Uterus (tissue), 2 donors: Measurements from ENCODE around the gene METTL4.

Experiments
- POLR2A ChIP-seq, 2 donors: fragments of 450-650 bp; IDR thresholded peaks; one replicate each; pipeline ENCODE4 v1.6.1; 2016; ENCODE audit warnings: antibody characterized with exemption in 2 of 2, mild to moderate bottlenecking in 1 of 2, moderate library complexity in 1 of 2
- TF ChIP-seq, protein P1 (sequence below), 4 experiments: fragments of 200-600 bp in 2 of 4; fragments of 450-650 bp in 2 of 4; sonication (generic) in 2 of 4; IDR thresholded peaks; one replicate each; pipeline ENCODE4 v1.5.1; 2016 to 2019; ENCODE audit warnings: antibody characterized with exemption in 4 of 4, mild to moderate bottlenecking in 2 of 4, moderate library complexity in 1 of 4

DNA sequence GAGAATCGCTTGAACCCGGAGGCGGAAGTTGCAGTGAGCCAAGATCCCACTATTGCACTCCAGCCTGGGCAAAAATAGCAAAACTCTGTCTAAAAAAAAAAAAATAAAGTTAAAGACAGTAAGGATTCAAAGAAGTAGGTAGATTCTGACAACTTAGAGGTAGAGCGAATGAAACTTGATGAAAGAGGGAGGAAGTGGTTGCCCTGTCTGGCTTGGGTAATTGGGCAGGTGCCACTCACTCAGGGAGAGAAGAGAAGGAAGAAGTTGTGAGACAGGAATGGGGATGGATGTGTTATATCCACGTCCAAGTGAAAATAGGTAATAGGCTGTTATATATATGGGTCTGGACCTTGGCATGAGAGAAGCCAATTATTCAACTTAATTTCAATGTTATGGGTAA is 26.3 kb upstream of the METTL4 start:
- no peak for TF ChIP-seq POLR2A (IDR thresholded peaks at IDR 0.05)
- TF ChIP-seq, protein P1, sequence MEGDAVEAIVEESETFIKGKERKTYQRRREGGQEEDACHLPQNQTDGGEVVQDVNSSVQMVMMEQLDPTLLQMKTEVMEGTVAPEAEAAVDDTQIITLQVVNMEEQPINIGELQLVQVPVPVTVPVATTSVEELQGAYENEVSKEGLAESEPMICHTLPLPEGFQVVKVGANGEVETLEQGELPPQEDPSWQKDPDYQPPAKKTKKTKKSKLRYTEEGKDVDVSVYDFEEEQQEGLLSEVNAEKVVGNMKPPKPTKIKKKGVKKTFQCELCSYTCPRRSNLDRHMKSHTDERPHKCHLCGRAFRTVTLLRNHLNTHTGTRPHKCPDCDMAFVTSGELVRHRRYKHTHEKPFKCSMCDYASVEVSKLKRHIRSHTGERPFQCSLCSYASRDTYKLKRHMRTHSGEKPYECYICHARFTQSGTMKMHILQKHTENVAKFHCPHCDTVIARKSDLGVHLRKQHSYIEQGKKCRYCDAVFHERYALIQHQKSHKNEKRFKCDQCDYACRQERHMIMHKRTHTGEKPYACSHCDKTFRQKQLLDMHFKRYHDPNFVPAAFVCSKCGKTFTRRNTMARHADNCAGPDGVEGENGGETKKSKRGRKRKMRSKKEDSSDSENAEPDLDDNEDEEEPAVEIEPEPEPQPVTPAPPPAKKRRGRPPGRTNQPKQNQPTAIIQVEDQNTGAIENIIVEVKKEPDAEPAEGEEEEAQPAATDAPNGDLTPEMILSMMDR (IDR thresholded peaks at IDR 0.05), result no peak
